K562 (cell line): ENCODE data around the gene GPR68. TPM values are rescaled to one million over a fixed set of nuclear protein-coding genes. Genes with fewer than 3 reads are reported as not detected.

Experiments
- CEBPG ChIP-seq, 3 experiments: fragments of 200-800 bp in 1 of 3; sonication (Bioruptor generic) in 1 of 3; sonication (generic) in 1 of 3; formaldehyde crosslinking in 1 of 3; IDR thresholded peaks in 2 of 3; conservative IDR thresholded peaks in 1 of 3; 2 replicates each; pipeline versions ENCODE4 v1.6.1 to v1.8.0; 2016 to 2022; ENCODE audit warnings: missing compliant biosample characterization in 2 of 3, missing genetic modification characterization in 2 of 3, mild to moderate bottlenecking in 1 of 3, missing genetic modification reagents in 1 of 3
- CREB3 ChIP-seq: fragments of 450-650 bp; conservative IDR thresholded peaks from 2 replicates; pipeline ENCODE4 v1.6.1; 2016; ENCODE audit warnings: missing genetic modification characterization, low read depth, mild to moderate bottlenecking, missing compliant biosample characterization, moderate library complexity
- EP400 ChIP-seq: fragments of 450-650 bp; IDR thresholded peaks from 2 replicates; pipeline ENCODE4 v1.6.1; 2017; ENCODE audit warnings: antibody characterized with exemption, mild to moderate bottlenecking, moderate library complexity
- FOSL1 ChIP-seq: fragments of 200-800 bp; sonication (Bioruptor generic); conservative IDR thresholded peaks from 2 replicates; pipeline ENCODE4 v1.6.1; 2016; ENCODE audit warnings: missing genetic modification characterization, missing compliant biosample characterization
- FUS ChIP-seq: fragments of 200-400 bp; formaldehyde crosslinking; optimal IDR thresholded peaks from 2 replicates; pipeline ENCODE3; 2017; ENCODE audit warnings: low read depth, low read length
- GABPB2 ChIP-seq: fragments of 250-450 bp; sonication (Bioruptor Pico); conservative IDR thresholded peaks from 2 replicates; pipeline ENCODE4 v1.5.1; 2021; ENCODE audit warnings: mild to moderate bottlenecking
- GATAD2A ChIP-seq: fragments of 450-650 bp; IDR thresholded peaks from 2 replicates; pipeline ENCODE4 v1.6.1; 2017
- HSF4 ChIP-seq: fragments of 250-450 bp; sonication (Bioruptor Pico); IDR thresholded peaks from 2 replicates; pipeline ENCODE4 v2.1.2; 2022; ENCODE audit warnings: mild to moderate bottlenecking, moderate library complexity, borderline replicate concordance
- NBN ChIP-seq: fragments of 450-650 bp; IDR thresholded peaks from 2 replicates; pipeline ENCODE4 v1.6.1; 2016; ENCODE audit warnings: low read depth, mild to moderate bottlenecking
- PATZ1 ChIP-seq: fragments of 250-450 bp; sonication (Bioruptor Pico); IDR thresholded peaks from 2 replicates; pipeline ENCODE4 v1.5.0; 2020; ENCODE audit warnings: mild to moderate bottlenecking, borderline replicate concordance
- SRF ChIP-seq, 2 experiments: fragments of 250-450, 450-650 bp in 1 of 2; sonication (Bioruptor Pico) in 1 of 2; sonication (generic) in 1 of 2; formaldehyde crosslinking; IDR thresholded peaks; 2 replicates each; pipeline versions ENCODE4 v1.5.0 to v1.5.1; 2020 to 2022; ENCODE audit warnings: mild to moderate bottlenecking in 1 of 2, missing genetic modification reagents in 1 of 2
- SRSF3 ChIP-seq: fragments of 200-400 bp; formaldehyde crosslinking; IDR thresholded peaks from 2 replicates; pipeline ENCODE4 v1.6.1; 2016; ENCODE audit warnings: mild to moderate bottlenecking, low read length, moderate library complexity; ENCODE audit not compliant: insufficient read depth
- TEAD4 ChIP-seq, 2 experiments: sonication (generic) in 1 of 2; formaldehyde crosslinking in 1 of 2; IDR thresholded peaks; 2 replicates each; pipeline versions ENCODE4 v1.6.1 to v1.8.0; 2012 to 2022; ENCODE audit warnings: borderline replicate concordance in 1 of 2, inconsistent platforms in 1 of 2, low read length in 1 of 2, mild to moderate bottlenecking in 1 of 2, missing genetic modification reagents in 1 of 2
- USF2 ChIP-seq: sonication (generic); formaldehyde crosslinking; IDR thresholded peaks from 2 replicates; pipeline ENCODE4 v1.5.0; 2020; ENCODE audit warnings: missing genetic modification reagents
- ZBTB43 ChIP-seq: sonication (generic); formaldehyde crosslinking; IDR thresholded peaks from 2 replicates; pipeline ENCODE4 v1.8.0; 2023; ENCODE audit warnings: mild to moderate bottlenecking, missing genetic modification reagents
- ZBTB5 ChIP-seq: fragments of 450-650 bp; IDR thresholded peaks from 2 replicates; pipeline ENCODE4 v1.6.1; 2017; ENCODE audit warnings: antibody characterized with exemption
- ZBTB8A ChIP-seq: fragments of 450-650 bp; IDR thresholded peaks from 2 replicates; pipeline ENCODE4 v1.6.1; 2018; ENCODE audit warnings: mild to moderate bottlenecking, moderate library complexity; ENCODE audit not compliant: partially characterized antibody
- ZKSCAN1 ChIP-seq: fragments of 150-350 bp; IDR thresholded peaks from 2 replicates; pipeline ENCODE4 v1.6.1; 2016; ENCODE audit warnings: low read depth, low read length
- ZNF239 ChIP-seq: fragments of 250-450 bp; sonication (Bioruptor Pico); IDR thresholded peaks from 2 replicates; pipeline ENCODE4 v1.4.0; 2020; ENCODE audit warnings: mild to moderate bottlenecking
- polyA plus RNA-seq, 8 experiments: library from polyadenylated mRNA; depleted of rRNA in 4 of 8; stranded (reverse) in 5 of 8; unstranded in 3 of 8; fragments of >200 nt; fragmentation: Nextera tagmentation in 2 of 8; fragmentation: Illumina TruSeq in 1 of 8; extraction: Ambion mirVana in 2 of 8; extraction: Trizol in 1 of 8; gene quantifications; 2 replicates each; pipeline versions ENCODE4 v1.2.1 to v1.2.3, GENCODE V29; 2011 to 2014; ENCODE audit warnings: inconsistent platforms in 1 of 8, missing spikeins in 1 of 8
- total RNA-seq, 7 experiments: library from RNA; depleted of rRNA in 6 of 7; stranded (reverse); fragments of >200 nt in 6 of 7; fragmentation: Illumina TruSeq in 2 of 7; extraction: Trizol in 2 of 7; gene quantifications; 2 replicates each; pipeline versions ENCODE4 v1.2.1 to v1.2.3, GENCODE V29; 2011 to 2021; ENCODE audit warnings: low replicate concordance in 1 of 7

The GPR68 gene
- total and polyA plus RNA-seq, 9 of the 15 experiments (the other 6 are each of a cell fraction or from before 2014, with no cell fraction given): 0.41 to 9.4 (median 3.7) TPM

GRCh38 chr14:91202234-91202974, 42.1 kb downstream of the GPR68 start (continued):
- TF ChIP-seq USF2 (CRISPR knock-in tag): no peak
- TF ChIP-seq CREB3 (tag): no peak
- TF ChIP-seq FUS: no peak
- TF ChIP-seq EP400: peak; percentile 54
- TF ChIP-seq GABPB2 (CRISPR knock-in tag): no peak
- TF ChIP-seq ZBTB8A: no peak
- TF ChIP-seq HSF4 (CRISPR knock-in tag): no peak
- TF ChIP-seq FOSL1: peak; percentile 57; the same call in 1 of the 2 replicates
- TF ChIP-seq SRSF3: no peak
- no peak for TF ChIP-seq SRF (CRISPR knock-in tag; IDR thresholded peaks at IDR 0.05)
- no peak for TF ChIP-seq ZBTB43 (CRISPR knock-in tag)
- TF ChIP-seq NBN: peak; percentile 83
- peak; percentile 80; the same call in 1 of the 2 replicates for TF ChIP-seq TEAD4 (IDR thresholded peaks at IDR 0.05; ENCODE audit: low read length)
- no peak for TF ChIP-seq TEAD4 (CRISPR knock-in tag; IDR thresholded peaks at IDR 0.05; ENCODE audit: borderline replicate concordance)
- TF ChIP-seq GATAD2A: no peak; the same call in 1 of the 2 replicates
- no peak for TF ChIP-seq CEBPG (CRISPR knock-in tag; IDR thresholded peaks at IDR 0.05)
- TF ChIP-seq CEBPG (tag; conservative IDR thresholded peaks at IDR 0.05 in 1 of 2, IDR thresholded peaks at IDR 0.05 in 1 of 2): no peak
- TF ChIP-seq PATZ1: no peak
- TF ChIP-seq ZNF239: no peak
- no peak for TF ChIP-seq ZBTB5
- TF ChIP-seq ZKSCAN1: peak; percentile 49; the same call in 1 of the 2 replicates
